CD4-positive, alpha-beta T cell treated with Interleukin-15 for 1 hour (primary cell): ENCODE results near the gene KRTAP1-1.
"Not testable (repeated sequence)": the region's sequence is repeated elsewhere in the genome, so short reads cannot be mapped to it uniquely, and the experiment has no call there.

Source experiments
- DNase-seq: peaks from one replicate; pipeline ENCODE4 v3.0.0-alpha.2; 2020

KRTAP1-1 gene

DNA sequence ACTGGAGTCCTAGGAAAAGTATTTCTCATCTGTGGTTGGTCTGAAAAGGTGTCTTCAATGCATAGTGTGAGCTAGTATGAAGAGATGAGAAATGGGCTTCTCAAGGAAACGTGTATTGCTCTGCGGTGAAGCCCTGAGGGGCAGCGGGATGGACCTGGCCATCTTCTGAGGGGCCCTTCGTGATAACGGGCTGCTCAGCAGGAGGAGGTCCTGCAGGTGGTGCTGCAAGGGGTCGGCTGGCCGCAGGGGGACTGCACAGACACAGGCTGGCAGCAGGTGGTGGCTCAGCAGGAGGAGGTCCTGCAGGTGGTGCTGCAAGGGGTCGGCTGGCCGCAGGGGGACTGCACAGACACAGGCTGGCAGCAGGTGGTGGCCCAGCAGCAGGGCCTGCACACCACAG, 13.3 kb upstream of the KRTAP1-1 start:
- DNase-seq, result not testable (repeated sequence)

DNA sequence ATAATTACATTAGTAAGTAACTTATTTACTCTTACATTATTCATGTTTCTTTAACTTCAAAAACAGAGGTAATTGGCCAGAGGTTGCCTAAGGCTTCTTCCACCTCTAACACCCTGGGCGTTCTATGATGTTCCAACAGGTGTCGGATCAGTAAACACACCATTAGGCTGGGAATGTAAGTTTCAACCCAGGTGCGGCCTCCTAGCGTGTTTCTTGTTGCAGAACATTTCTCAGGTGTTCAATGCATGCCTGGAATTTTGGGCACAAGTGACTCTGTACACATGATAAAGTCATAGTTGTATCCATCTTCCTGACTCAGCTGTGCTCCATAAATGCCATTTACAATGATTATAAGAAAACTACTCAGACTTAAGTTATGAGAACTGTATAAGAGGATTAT, 12.8 kb upstream of the KRTAP1-1 start:
- no peak for DNase-seq

DNA sequence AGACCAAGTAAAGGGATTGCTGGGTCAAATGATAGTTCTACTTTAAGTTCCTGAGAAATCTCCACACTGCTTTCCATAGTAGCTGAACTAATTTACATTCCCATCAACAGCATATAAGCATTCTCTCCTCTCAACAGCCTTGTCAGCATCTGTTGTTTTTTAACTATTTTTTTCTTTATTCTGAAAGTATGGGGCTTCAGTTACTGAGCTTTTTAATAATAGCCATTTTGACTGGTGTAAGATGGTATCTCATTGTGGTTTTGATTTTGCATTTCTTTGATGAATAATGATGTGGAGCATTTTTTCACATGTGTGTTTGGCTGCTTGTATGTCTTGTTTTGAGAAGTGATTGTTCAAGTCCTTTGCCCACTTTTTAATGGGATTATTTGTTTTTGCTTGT, 11.3 kb upstream of the KRTAP1-1 start:
- DNase-seq, result no peak

DNA sequence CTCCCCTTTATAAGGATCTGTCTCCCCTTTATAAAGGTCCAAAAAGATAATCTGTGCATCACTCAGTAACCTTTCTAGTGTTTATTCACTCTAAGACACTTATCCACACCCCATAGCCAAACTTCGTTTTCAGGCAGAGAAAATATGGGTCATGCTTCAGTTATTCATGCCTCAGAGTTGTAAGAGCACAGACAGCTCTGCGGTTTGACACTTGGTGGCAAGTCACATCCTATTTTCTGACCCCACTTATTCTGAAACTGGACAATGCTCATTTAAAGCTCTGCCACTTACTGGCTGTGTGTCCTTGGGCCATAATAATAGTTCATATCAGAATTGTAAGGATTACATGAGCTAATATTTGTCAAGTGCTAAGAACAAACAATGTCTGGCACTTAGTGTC, 7.9 kb upstream of the KRTAP1-1 start:
- DNase-seq, result no peak

DNA sequence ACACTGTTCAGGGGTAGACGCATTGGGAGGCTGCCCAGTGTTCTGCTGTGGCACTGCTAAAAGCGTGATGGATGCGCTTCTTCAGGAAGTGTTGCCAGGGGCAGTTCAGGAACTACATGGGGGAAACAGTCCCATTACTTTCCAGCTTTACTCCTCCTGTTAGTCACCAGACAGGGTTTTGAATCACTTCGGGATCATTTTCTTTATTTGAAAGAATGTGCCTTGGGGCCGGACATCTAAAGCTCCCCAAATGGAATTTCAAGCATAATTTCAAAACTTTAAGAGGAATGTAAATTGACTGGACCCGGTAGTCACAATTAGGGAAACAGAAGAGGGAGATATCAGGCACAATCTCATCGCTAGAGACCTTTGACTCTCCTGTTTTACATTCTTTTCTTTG, 7.2 kb upstream of the KRTAP1-1 start:
- DNase-seq, result no peak

DNA sequence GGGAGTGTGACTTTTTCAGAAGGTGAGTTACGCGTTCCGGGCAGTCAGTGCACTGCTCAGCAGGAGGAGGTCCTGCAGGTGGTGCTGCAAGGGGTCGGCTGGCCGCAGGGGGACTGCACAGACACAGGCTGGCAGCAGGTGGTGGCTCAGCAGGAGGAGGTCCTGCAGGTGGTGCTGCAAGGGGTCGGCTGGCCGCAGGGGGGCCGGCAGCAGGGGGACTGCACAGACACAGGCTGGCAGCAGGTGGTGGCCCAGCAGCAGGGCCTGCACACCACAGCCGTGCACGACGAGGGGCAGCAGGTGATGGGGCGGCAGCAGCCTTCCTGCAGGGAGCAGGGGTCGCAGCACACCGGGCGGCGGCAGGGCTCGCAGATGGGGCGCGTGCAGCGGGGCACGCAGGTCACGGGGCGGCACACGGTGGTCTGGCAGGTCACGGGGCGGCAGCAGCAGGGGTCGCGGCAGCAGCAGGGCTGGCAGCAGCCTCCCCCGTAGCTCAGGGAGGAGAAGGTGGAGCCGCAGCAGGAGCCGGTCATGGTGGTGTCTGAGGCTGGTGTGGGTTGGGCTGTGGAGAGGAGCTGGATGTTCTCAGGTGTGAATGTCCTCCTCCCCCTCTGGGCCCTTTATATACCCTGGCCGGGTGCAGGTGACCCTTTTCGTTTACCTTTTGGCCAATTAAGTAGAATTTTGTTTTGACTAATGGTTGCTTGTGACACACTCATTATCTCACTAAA, 5.7 kb upstream of the KRTAP1-1 start, which contains the start of gene KRTAP2-1:
Gene KRTAP2-1 (minus strand): TSS at position 582 of the 731 bp plus-strand sequence. CDS start 49 bp downstream, at position 533.
- DNase-seq, result not testable (repeated sequence)

DNA sequence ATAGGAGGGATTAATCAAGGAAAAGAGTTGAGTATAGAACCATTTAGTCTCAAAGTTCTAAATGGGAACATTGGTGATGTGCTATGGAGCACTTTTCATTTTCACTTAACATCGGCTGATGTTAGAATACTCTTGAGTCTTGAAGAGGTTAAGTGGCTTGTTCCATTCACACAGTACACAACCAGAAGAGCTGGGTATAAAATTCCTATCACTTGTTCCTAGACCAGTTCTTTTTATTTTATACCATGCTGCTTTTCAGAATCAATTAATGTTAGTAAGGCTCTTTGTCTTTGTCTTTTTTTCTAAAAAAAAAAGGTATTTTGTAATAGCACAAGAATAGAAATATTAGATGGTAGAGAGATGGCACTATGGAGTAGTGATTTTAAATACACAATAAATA, 1.7 kb upstream of the KRTAP1-1 start:
- DNase-seq, result no peak

DNA sequence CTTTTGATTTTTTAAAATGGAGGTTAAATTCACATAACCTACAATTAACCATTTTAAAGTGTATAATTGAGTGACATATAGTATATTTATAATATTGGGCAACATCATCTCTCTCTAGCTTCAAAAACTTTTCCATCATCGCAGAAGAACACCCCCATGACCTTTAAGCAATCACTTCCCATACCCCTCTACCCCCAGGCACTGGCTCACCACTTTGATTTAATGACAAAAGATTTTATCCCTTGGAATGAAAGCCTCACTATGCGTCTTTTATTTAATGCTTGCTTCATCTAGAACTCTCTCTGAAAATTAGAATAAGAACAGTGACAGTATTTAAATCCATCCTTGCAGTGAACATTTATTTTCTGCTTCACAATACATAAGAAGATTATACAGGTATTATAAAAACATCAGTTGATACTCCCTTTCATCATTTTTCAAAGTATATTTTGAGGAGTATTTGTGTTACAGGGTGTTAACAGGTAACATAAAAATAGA, 3.3 kb downstream of the KRTAP1-1 start:
- no peak for DNase-seq

DNA sequence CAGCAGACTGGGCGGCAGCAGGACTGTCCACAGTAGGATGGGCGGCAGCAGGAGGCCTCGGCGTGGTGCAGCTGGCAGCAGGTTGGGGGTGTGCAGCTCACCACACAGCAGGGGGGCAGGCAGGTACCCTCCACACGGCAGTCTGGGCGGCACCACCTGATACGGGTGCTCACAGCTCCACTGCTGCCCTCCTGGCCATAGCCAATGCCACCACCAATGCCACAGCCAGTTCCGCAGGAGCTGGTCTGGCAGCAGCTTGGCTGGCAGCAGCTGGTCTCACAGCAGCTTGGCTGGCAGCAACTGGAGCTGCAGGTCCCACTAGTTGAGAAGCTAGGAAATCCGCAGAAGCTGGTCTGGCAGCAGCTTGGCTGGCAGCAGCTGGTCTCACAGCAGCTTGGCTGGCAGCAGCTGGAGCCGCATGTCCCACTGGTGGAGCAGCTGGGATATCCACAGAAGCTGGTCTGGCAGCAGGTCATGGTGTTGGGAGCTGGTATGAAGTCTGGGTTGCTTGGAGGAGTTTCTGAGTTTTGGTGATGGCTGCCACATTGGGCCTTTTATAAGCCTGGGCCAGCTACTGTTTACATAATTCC, 6.8 kb downstream of the KRTAP1-1 start, which contains the start of gene KRTAP1-3:
Gene KRTAP1-3 (minus strand): TSS at position 529 of the 590 bp plus-strand sequence. CDS start 53 bp downstream, at position 476.
- not testable (repeated sequence) for DNase-seq

DNA sequence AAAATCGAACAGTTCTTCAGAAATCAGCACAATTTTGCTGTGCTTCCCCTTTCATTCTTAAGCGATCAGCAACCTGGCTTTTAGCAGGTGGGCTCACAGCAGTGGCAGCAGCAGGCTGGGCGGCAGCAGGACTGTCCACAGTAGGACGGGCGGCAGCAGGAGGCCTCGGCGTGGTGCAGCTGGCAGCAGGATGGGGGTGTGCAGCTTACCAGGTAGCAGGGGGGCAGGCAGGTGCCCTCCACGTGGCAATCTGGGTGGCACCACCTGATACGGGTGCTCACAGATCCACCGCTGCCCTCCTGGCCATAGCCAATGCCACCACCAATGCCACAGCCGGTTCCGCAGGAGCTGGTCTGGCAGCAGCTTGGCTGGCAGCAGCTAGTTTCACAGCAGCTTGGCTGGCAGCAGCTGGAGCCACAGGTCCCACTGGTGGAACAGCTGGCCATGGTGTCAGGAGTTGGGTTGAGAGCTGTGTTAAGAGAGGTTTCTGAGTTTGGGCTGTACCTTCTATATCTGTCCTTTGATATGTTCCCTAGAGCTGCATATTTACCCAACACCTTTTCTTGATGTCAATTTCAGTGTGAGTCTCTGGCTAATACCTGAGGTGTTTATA, 11.5 kb downstream of the KRTAP1-1 start, which contains the start of gene KRTAP1-4:
Gene KRTAP1-4 (minus strand): TSS at position 563 of the 613 bp plus-strand sequence. CDS start 117 bp downstream, at position 446.
- DNase-seq, result no peak

DNA sequence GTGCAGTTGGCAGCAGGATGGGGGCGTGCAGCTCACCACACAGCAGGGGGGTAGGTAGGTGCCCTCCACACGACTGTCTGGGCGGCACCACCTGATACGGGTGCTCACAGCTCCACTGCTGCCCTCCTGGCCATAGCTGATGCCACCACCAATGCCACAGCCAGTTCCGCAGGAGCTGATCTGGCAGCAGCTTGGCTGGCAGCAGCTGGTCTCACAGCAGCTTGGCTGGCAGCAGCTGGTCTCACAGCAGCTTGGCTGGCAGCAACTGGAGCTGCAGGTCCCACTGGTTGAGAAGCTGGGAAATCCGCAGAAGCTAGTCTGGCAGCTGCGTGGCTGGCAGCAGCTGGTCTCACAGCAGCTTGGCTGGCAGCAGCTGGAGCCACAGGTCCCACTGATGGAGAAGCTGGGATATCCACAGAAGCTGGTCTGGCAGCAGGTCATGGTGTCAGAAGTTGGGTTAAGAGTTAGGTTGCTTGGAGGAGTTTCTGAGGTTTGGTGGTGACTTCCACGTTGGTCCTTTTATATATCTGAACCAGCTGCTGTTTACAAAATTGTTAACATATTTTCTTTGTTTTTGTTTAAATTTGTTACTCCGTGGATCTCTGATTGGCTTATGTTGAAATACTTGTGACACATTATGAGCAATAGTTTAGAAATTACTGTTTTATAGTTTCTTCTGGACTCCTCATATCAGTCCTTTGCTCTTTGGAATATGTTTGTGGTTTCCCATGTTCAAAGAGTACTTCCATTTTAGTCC, 14.4 kb downstream of the KRTAP1-1 start, which contains the start of gene KRTAP1-5:
Gene KRTAP1-5 (minus strand): TSS at position 494 of the 757 bp plus-strand sequence. CDS start 53 bp downstream, at position 441.
- no peak for DNase-seq

DNA sequence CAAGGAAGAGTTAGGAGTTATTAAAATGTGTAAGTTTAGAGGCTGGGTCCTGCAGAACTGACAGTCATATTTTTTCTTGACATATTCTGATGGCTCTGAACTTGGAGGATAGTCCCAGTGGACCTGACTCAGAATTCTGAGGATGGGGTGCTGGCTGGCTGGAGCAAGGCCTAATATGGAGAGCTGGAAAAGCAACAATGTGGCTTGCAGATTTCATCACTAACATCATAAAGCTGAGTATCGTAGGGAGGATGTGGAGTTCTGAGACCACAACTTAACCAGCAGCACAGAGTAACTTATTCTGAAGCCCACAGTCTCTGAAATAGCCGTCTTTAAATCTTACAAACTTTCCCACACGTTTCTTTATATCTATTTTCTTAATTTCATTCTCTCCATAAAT, 16.6 kb downstream of the KRTAP1-1 start:
- DNase-seq, result no peak

DNA sequence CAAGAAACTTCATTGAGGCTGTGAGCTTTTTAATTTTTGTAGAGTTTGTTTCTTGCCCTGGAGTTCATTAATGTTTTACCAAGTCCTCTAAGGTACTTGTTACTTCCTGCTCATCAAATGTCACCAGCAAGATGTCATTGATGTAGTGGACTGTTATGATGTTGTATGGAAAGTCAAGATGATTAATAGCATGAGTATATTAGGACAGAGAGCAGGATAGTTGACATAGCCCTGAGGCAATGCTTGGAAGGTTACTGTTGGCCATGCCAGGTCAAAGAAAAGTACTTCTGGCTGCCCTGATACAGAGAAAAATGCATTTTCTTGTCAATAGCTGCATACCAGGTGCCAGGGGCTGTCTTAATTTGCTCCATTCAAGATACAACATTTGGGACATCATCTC, 20.9 kb downstream of the KRTAP1-1 start:
- no peak for DNase-seq

DNA sequence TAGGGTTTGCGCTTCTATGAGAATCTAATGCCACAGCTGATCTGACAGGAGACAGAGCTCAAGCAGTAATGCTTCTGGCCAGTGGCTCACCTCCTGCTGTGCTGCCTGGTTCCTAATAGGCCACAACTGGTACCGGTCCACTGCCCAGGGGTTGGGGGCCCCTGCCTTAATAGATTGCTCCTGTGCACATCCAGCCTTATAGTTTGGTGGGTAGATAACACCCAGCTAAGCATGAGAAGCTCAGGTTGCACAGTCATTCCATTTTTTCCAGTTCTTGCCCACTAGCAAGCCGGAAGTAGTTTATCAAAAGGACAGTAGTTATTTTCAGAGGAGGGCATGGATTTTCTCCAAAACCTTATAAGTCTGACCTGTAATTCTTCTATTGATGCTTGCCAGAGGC, 21.8 kb downstream of the KRTAP1-1 start:
- no peak for DNase-seq

DNA sequence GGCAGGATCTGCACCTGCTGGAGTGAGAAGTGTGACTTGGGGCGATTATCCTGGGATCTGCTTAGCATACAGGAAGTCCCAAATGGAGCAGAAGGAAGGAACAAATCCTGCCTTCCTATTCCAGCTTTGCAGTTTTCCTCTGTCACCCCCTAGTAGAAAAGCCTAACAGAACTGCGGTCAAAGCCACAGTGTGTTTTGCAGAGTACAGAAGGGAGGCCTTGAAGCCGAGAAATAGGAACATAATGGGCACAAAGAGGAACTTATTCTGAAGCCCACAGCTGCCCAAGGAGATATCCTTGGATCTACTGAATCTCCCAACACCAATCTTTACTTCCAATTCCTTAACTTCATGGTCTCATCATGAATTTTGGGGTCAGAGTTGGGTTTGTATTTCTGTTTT, 22.7 kb downstream of the KRTAP1-1 start:
- DNase-seq, result no peak

DNA sequence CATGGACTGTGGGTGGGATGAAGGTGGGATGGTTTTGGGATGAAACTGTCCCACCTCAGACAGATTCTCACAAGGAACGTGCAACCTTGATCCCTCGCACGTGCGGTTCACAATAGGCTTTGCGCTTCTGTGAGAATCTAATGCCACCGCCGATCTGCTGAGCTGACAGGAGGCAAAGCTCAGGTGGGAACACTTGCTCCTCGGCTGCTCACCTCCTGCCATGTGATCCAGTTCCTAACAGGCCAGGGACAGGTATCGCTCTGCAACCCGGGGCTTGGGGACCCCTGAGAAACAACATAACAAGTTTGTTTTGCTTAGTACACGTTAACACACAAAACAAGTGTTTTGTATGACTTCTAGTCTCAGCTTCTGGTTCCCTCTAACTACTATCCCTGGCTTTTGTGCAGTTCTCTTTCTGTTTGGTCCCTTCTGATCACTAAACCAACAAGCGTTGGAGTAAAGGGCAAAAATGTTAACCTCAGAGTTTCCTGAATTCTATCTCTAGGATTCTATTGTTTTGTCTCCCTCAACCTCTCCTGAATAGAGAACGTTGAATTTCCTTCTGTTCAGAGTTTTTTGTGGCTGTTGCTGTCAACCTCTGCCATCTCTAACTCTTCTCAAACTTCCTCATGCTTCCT, 24.6 kb downstream of the KRTAP1-1 start:
- no peak for DNase-seq

DNA sequence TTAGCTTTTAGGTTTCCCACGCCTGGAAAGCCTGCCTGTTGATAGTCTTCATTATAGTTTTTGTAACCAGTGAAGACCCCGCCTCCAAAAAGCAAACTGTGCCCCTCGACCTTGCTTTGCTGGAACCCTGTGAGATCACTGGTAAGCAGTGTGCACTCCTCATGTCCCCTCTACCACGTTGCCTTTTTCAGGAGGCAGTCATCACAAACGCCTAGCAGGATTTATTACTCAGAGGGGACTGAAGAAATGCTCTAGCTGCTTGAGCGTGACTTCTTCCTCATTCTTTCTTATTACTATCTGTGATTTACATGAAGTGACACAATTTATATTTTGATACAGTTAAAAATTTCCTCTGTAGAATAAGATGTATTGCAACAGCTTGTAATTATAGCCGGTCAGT, 25.8 kb downstream of the KRTAP1-1 start:
- DNase-seq, result no peak

DNA sequence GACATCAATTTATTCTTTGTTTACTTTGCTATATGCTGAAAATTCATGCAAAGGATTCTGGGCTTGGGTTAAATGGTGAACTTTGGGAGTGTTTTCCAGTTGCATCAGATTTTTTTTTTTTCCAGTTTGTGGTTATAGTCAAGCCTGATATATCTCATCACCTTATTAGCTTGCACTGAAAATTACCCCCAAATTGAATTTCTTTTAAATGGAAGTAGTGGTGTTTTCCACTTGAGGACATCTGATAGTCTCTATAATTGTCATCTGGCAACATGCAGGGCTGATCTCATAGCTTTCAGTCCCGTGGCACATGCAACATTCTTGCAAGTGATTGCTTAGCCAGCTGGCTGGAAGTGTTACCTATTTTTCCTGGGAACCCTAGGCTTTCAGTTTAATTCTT, 27.6 kb downstream of the KRTAP1-1 start:
- DNase-seq, result no peak

DNA sequence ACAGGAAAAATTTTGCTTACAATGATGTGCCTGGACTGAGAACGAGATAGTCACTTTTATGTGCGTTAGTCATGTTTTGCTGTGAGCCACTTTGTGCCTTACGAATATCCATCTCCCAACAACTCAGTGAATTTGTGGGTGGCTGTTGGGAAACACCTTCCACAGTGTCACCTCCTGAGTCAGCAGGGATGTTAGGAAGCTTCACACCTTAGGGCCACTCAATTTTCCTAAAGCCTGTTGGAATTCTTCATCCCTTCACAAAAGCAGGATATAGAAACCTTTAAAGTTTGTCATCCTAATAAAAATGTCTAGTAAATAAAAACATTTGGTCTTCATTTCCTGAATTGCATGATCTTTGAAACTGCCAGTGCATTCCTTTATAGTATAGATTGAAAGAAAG, 28.1 kb downstream of the KRTAP1-1 start:
- DNase-seq, result no peak

DNA sequence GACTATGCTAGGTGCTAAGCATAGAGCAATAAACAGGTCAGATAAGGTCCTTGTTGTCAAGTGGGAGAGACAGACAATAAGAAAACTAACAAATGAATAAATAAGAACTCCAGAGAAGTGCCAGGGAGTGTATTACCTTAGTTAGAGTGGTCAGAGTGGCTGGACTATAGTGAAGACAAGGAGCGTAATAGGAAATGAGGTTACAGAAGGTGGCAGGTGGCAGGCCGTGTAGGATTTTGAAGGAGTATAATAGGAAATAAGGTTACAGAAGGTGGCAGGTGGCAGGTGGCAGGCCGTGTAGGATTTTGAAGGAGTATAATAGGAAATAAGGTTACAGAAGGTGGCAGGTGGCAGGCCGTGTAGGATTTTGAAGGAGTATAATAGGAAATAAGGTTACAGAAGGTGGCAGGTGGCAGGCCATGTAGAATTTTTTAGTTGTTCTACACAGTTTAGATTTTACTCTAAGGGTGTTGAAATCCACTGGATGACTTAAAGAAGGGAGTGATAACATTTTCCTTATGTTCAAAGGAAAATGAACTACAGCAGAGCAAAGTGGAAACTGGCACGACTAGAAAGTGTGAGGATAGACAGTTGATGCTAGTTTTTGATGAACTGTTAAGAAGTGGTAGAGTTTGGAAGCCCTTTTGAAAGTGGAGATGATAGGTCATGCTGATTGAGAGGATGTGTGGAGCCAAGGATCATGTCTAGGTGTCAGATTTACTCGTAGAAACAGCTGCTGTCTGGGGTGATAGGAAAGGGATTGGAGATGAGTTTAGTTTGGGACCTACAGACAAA, 28.7 kb downstream of the KRTAP1-1 start:
- no peak for DNase-seq

DNA sequence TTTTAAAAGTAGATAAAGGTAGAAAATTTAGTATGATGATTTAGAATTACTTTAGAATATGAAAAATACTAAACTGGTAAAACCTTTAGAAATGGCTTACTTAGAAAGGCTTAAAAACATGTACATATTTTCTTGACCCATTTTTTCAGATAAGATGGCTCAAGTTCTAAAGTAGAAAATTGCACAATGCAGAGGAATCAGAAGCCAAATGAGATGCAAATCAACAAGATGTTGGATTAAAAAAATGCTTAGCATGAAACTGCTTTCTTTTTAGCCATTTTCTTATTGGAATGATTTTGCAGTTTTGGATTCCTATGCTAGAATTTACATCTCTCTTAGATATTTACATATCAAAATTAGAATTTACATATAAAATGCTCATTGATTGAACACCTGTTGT, 30.8 kb downstream of the KRTAP1-1 start:
- DNase-seq, result no peak

DNA sequence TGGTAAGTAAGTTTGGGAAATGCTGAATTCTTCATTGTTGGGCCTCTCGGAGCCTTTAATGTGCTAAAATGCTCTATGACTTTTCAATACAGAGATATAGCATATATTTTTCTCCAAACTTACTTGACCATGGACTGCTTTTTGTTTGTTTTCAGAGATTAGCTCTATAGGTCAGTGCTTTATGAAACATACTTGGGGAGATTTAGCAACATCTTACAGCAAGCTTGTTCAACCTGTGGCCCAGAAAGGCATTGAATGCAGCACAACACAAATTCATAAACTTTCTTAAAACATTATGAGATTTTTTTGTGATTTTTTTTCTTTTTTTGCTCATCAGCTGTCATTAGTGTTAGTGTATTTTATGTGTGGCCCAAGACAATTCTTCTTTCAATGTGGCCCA, 31.3 kb downstream of the KRTAP1-1 start:
- DNase-seq, result no peak
